Heart left ventricle (tissue), 13 donors: ENCODE results near the gene EPHB1.

Experiments used
- POLR2A ChIP-seq, 2 donors: fragments of 450-650 bp; IDR thresholded peaks; one replicate each; pipeline ENCODE4 v1.6.1; 2017; ENCODE audit warnings: antibody characterized with exemption in 2 of 2, mild to moderate bottlenecking in 2 of 2, moderate library complexity in 2 of 2
- TF ChIP-seq, protein P1 (sequence below), 12 donors: fragments of 200-600 bp; sonication (generic) in 4 of 12; IDR thresholded peaks; one replicate each; pipeline versions ENCODE4 v1.5.0 to v1.8.0; 2018 to 2022; ENCODE audit warnings: antibody characterized with exemption in 12 of 12, mild to moderate bottlenecking in 5 of 12
- donor health status: ischemic (EF 13 %, LVEDD 7.1; RV severe dilation, severe dysfunction).
- donor health status: DM: no; HTN: yes; CAD: no.
- donor health status: DM: no; HTN: no; CAD: no.
- donor health status: ischemic (EF 25% LVEDD 6.9; RV normal size, moderate dysfunction).
- donor health status: ischemic (EF 25% LVEDD 5.7; RV mildly dilated, moderate dysfunction).
- donor health status: ischemic (EF 35%, LVEDD 5.7; RV mildly dilated, moderate dysfunction).
- donor health status: nonischemic (EF 11% LVEDD 7.7; RV severe dilation, severe dysfunction).
- donor health status: DM: yes; HTN: yes; CAD: no.
- donor health status: PGD.
- donor health status: ischemic (EF 29% LVEDD 5.4; RV normal size, mild dysfunction).
- donor health status: nonischemic (EF 23%, LVEDD 6.1; RV moderate dilation, normal function).

DNA sequence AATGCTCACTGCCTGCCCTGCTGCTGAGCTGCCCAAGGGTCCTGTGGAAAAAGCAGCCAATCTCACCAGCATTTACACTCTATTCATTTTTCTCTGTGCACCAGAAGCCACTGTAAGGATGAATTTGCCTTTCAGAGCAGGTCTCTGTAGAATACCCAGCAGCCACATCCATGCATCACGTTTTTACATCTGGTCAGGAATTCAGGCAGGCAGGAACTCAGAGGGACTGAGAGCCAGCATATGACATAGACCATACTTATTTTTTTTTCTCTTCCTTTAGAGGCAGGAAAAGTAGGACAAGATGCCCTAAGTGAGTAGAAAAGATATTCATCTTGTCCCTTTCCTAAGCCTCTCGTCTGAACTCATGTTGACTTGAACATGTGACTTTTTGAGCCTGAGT lies 292.7 kb downstream of the EPHB1 start:
- TF ChIP-seq, protein P1, sequence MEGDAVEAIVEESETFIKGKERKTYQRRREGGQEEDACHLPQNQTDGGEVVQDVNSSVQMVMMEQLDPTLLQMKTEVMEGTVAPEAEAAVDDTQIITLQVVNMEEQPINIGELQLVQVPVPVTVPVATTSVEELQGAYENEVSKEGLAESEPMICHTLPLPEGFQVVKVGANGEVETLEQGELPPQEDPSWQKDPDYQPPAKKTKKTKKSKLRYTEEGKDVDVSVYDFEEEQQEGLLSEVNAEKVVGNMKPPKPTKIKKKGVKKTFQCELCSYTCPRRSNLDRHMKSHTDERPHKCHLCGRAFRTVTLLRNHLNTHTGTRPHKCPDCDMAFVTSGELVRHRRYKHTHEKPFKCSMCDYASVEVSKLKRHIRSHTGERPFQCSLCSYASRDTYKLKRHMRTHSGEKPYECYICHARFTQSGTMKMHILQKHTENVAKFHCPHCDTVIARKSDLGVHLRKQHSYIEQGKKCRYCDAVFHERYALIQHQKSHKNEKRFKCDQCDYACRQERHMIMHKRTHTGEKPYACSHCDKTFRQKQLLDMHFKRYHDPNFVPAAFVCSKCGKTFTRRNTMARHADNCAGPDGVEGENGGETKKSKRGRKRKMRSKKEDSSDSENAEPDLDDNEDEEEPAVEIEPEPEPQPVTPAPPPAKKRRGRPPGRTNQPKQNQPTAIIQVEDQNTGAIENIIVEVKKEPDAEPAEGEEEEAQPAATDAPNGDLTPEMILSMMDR (IDR thresholded peaks at IDR 0.05) = no peak
- no peak for TF ChIP-seq POLR2A (IDR thresholded peaks at IDR 0.05)
